Measurements from ENCODE around the gene NPLOC4. TPM values are rescaled to one million over a fixed set of nuclear protein-coding genes. Genes with fewer than 3 reads are reported as not detected.

Gene NPLOC4
- total RNA-seq, 1 donor from 2014 or later, result 39.5 TPM

DNA sequence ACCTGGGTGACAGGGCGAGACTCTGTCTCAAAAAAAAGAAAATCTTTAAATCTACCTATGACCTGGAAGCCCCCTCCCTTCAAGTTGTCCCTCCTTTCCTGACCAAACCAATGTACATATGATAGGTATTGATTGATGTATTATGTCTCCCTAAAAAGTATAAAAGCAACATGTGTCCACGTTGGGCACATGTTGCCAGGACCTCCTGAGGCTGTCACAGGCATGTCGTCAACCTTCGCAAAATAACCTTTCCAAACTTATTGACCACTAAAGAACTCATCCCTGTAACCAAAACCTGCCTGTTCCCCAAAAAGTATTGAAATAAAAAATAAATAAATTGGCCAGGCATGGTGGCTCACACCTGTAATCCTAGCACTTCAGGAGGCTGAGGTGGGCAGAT, 25.1 kb upstream of the NPLOC4 start:
- DNase-seq, result no peak

DNA sequence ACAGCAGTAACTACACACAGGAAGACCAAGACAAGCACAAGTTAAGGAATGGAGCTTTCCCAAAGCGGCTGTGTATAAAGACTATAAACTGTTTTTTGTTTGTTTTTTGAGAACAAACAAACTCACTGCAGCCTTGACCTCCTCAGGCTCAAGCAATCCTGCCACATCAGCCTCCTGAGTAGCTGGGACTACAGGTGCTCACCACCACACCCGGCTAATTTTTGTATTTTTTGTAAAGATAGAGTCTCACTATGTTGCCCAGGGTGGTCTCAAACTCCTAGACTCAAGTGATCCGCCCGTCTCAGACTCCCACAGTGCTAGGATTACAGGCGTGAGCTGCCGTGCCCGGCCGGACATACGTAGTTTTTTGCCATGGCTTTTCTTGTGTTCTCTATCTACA, 23.5 kb upstream of the NPLOC4 start:
- DNase-seq, result no peak

GRCh38 chr17:81659038-81659437, 22.1 kb upstream of the NPLOC4 start:
- no peak for DNase-seq

GRCh38 chr17:81656835-81657234, 19.9 kb upstream of the NPLOC4 start:
- DNase-seq, result no peak

DNA sequence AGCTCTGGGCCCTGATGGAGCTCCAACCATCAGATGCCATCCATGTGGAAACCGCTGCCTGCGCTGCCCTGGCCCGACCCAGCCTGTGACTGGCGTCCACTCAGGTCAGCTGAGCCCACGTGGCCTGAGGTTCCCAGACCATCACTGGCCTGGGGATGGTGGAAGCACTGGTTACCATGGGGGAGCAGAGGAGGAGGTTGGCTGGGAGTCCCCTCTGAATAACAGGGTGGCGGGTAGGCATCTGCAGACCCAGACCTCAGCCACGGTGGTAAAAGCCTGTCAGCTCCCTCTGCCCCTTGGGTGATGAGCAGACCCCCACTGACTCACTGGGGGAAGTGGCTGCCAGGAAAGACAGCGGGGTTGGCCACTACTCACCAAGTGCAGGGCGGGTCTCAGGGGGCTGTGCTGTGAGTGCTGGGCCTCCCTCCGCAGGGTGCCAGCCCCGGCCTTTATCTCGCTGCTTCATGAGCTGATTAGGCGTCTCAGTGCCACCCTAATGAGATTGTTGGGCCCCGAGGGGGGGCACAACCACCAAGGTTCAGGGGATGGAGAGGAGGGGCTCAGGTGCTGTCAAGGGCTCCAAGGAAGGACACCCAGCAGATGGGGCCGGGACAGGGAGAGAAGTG, 19.3 kb upstream of the NPLOC4 start, which contains the start of gene PDE6G:
Gene PDE6G, minus strand, starts transcription at position 425 of the 626 bp plus-strand sequence. CDS start 3,237 bp downstream, outside the sequence.
- no peak for DNase-seq

DNA sequence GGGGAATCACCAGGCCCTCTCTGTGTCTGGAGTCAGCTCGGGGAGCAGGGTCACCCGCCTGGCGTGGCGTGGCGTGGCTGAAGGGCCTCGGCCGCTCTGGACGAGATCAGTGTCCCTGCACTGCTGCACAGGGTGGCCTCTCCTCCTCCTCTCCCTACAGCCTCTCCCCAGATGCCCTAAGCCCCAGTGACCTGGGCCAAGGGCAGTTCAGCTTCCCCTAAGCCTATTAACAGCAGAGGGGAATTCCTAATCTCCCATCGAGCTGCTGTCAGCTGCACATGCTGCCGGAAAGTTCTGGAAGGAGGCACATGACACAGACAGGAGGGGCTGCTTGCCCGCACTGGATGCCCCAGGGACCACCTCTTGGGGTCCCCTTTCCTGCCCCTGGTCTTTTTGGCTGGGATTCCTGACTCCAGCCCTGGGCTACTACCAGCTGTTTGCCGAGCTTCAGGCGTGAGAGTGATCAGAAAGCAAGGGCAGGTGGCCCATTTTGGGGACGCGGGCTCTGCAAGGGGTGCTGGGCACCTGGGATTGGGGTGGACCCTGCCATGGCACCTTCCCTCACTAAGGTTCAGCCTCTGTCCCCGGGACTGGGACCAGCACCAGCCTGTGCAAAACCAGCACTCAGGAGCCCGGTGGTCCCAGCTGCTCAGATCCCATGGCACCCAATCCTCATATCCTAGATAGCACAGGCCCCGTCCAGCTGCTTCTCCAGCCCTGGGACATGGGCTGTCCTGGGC, 18.6 kb upstream of the NPLOC4 start:
- no peak for DNase-seq

DNA sequence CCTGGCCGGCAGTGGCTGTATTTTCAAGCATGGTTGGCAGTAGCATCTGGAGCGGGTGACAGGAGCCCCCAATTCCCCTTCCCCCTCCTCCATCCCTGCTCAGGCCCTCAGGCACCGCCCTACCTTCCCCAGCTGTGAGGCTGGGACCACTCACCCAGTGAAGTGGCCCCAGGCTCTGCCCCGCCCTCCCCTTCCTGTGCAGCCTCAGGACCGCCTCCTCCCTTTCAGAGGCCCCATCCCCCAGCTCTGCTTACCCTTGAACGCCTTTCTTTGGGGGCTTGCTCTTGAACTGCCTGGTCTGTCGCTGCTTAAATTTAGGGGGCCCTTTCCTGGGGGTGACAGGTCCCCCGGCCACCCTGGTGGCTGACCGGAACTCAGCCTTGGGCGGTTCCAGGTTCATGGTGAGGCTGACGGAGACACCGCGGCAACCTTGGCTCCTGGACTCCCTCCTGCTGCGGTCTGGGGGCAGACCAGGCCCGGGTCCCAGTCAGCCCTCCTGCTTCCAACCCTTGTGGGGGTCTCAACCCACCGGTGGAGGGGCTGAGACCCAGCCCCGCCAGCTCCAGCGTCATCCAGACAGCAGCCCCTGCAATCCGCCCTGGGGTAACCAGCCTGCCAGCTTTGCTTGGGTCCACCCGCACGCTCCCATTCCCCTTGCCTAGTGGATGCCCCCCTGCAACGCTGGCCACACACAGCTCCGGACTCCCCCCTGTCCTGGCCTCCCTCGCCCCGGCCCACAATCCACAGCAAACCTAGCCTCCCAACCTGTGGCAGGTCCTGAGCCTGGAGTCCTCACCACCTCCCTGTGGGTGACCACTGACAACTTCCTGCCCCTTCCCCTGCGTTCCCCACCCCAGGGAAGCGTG, 16.2 kb upstream of the NPLOC4 start:
- DNase-seq, result no peak

- DNase-seq, result no peak
Observed at GRCh38 chr17:81651692-81652091, 14.8 kb upstream of the NPLOC4 start.

DNA sequence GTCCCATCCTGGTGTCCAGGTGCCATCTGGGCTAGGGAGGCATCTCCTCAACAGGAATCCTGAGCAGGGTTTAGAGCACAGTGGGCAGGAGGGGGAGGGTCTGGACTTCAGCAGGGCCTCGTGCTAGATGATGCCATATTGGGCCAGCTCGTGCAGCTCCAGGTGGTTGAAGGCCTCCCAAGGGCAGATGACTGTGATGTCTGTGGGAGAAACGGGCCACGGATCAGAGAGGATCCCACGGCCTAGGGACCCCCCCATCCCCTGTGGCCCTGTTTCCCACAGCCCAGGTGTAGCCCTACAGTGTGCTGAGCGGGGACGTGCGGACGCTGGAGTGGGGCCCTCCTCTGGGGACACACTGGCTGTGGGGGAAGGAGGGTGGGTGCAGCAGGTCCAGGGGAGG, 14.0 kb upstream of the NPLOC4 start:
- no peak for DNase-seq

GRCh38 chr17:81648707-81649085, 11.8 kb upstream of the NPLOC4 start:
- no peak for DNase-seq

- DNase-seq, result no peak
Observed at GRCh38 chr17:81648013-81648706, 11.2 kb upstream of the NPLOC4 start.

- no peak for DNase-seq
Observed at GRCh38 chr17:81647640-81648012, 10.7 kb upstream of the NPLOC4 start.

DNA sequence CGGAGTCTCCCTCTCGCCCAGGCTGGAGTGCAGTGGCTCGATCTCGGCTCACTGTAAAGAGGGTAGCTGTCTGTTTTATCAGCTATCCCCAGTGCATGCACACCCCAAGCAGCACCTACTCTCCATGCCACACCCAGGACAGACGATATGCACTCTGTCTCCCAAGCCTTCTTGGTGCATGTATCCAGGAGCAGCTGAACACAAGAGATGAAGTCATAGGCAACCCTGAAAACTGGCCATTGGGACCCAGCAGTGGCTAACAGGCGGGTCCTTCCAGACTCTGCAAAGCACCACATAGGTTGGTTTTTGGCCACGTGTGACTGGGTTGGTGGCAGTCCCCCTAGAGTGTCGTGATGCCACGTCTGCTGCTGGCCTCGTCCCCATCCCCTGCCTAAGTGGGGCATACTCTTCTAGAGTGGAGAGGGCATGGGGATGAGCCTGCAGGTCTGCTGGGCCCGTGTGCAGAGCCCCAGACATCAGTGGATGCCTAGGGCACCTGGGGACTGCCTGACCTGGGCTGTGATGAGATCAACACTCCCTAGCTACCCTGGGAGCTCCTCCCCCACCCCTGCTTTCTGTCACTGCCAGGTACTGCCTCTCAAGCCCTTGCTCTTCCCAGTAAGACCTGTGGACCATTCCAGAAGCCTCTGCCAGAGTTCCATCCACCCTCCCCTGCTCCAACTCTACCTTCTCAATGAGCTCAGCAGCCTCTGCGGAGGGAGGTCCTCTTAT, 10.1 kb upstream of the NPLOC4 start:
- DNase-seq, result no peak

DNA sequence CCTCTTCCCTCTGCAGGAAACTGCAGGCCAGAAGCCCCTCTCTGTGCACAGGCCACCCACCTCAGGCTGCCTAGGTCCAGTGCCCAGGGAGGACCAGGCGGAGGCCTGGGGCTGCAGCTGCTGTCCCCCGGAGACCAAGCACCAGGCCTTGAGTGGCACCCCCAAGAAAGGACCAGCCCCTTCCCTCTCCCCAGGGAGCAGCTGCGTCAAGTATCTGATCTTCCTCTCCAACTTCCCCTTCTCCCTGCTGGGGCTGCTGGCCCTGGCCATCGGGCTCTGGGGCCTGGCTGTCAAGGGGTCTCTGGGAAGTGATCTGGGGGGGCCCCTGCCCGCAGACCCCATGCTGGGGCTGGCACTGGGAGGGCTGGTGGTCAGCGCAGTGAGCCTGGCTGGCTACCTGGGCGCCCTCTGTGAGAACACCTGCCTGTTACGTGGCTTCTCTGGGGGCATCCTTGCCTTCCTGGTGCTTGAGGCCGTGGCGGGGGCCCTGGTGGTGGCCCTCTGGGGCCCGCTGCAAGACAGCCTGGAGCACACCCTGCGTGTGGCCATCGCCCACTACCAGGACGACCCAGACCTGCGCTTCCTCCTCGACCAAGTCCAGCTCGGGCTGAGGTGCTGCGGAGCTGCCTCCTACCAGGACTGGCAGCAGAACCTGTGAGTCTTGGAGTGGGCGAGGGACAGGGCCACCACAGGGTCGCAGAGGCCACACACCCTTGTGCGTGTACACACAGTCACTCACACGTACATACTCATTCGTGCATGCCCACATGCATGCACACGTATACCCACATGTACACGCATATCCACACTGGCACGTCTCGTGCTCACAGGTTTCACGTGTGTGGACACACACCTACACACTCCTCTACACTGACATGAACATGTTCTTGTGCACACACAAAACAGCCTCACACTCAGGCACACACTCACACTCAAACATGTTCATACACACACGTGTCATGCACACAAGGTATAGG, 8.4 kb upstream of the NPLOC4 start:
- no peak for DNase-seq

DNA sequence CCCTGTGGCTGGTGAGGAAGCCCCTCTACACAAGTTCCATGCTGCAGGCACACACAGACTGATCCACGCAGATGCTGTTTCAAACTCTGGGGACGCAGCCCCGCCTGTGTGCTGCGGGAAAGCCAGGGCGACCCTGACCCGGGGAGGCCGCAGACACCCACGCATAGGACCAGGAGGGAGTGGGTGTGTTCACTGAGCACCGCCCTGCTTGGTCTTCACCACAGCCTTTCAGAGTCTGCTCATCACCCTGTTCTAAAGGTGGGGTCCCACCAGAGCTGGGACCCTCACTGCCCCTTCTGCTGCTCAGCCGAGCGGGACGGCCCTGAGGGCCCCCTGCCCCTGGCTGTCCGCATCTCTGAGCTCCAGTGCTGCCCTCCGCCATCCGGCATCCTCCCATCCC, 7.6 kb upstream of the NPLOC4 start:
- DNase-seq, result no peak

GRCh38 chr17:81641825-81642489, 5.0 kb upstream of the NPLOC4 start:
- DNase-seq, result no peak

DNA sequence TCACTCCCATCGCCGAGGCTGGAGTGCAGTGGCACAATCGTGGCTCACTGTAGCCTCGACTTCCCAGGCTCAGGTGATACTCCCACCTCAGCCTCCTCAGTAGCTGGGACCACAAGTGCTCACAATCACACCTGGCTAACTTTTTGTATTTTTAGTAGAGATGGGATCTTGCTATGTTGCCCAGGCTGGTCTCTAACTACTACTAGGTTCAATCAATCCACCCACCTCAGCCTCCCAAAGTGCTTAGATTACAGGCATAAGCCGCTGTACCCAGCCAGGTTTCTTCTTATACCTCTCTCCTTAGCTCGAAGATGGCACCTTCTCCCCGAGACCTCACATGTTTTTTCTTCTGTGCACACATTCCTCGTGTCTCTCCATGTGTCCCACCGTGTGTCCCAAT, 3.1 kb upstream of the NPLOC4 start:
- no peak for DNase-seq

- DNase-seq, result no peak
Observed at GRCh38 chr17:81638683-81639082, 1.8 kb upstream of the NPLOC4 start.

GRCh38 chr17:81635973-81636504, 873 bp downstream of the NPLOC4 start:
- no peak for DNase-seq

DNA sequence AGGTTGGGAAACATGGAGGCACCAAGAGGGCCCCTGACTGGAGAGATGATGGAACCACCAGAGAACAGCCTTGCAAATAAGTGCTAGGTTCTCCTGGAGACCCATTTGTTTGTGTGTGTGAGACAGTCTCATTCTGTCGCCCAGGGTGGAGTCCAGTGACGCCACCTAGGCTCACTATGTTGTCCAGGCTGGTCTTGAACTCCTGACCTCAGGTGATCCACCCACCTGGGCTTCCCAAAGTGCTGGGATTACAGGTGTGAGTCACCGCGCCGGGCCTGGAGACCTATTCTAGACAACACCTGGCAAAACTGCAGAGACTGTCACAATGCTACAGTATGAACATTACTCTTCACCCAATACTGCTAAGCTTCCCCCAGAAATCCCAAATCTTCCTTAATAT, 1.5 kb downstream of the NPLOC4 start:
- no peak for DNase-seq

Data from occipital lobe (tissue), 2 donors.